ENCODE data around the gene ALDH1A1.

ALDH1A1 gene

GRCh38 chr9:72856972-72857623 is 95.8 kb downstream of the ALDH1A1 start:
- H3K4me3 ChIP-seq (ENCODE audit: low read length): no peak overlapping the region
- H3K27me3 ChIP-seq (ENCODE audit: insufficient read depth, low read length): no peaks in the 10 kb centered on the region
- no peak overlapping the region for H3K27ac ChIP-seq (ENCODE audit: low read length)
- no peak overlapping the region for H3K9ac ChIP-seq (ENCODE audit: low read depth, low read length)
- H3K4me1 ChIP-seq (ENCODE audit: insufficient read depth, low read length): peaks cover 7% of the 10 kb centered on the region; the same call in 1 of the 2 replicates
- H3K36me3 ChIP-seq (ENCODE audit: insufficient read depth, low read depth, low read length): no peaks in the 10 kb centered on the region
- no peaks in the 10 kb centered on the region for H3K9me3 ChIP-seq (ENCODE audit: insufficient read depth, low read depth, low read length)

GRCh38 chr9:72855890-72856523 is 96.8 kb downstream of the ALDH1A1 start:
- Histone ChIP-seq H3K27me3 (ENCODE audit: insufficient read depth, low read length) (no peaks in the 10 kb centered on the region), H3K4me1 (ENCODE audit: insufficient read depth, low read length) (peaks cover 7% of the 10 kb centered on the region; the same call in 1 of the 2 replicates), H3K4me3 (ENCODE audit: low read length) (no peak overlapping the region), H3K27ac (ENCODE audit: low read length) (no peak overlapping the region), H3K9ac (ENCODE audit: low read depth, low read length) (no peak overlapping the region), H3K36me3 (ENCODE audit: insufficient read depth, low read depth, low read length) (no peaks in the 10 kb centered on the region), H3K9me3 (ENCODE audit: insufficient read depth, low read depth, low read length) (no peaks in the 10 kb centered on the region)

GRCh38 chr9:72855321-72855720 is 97.5 kb downstream of the ALDH1A1 start:
- H3K36me3 ChIP-seq (ENCODE audit: insufficient read depth, low read depth, low read length): no peaks in the 10 kb centered on the region
- H3K4me3 ChIP-seq (ENCODE audit: low read length): no peak overlapping the region
- H3K9ac ChIP-seq (ENCODE audit: low read depth, low read length): no peak overlapping the region
- H3K9me3 ChIP-seq (ENCODE audit: insufficient read depth, low read depth, low read length): no peaks in the 10 kb centered on the region
- peaks cover 7% of the 10 kb centered on the region; the same call in 1 of the 2 replicates for H3K4me1 ChIP-seq (ENCODE audit: insufficient read depth, low read length)
- H3K27ac ChIP-seq (ENCODE audit: low read length): no peak overlapping the region
- no peaks in the 10 kb centered on the region for H3K27me3 ChIP-seq (ENCODE audit: insufficient read depth, low read length)

All from iPS-20b (cell line).